ENCODE measurements around the gene CNOT4. TPM values are rescaled to one million over a fixed set of nuclear protein-coding genes. Genes with fewer than 3 reads are reported as not detected.

The CNOT4 gene
- total and polyA plus RNA-seq, 2 of the 8 experiments (the other 6 are each of a cell fraction or from before 2014, with no cell fraction given): 10.9 to 25.8 TPM

DNA sequence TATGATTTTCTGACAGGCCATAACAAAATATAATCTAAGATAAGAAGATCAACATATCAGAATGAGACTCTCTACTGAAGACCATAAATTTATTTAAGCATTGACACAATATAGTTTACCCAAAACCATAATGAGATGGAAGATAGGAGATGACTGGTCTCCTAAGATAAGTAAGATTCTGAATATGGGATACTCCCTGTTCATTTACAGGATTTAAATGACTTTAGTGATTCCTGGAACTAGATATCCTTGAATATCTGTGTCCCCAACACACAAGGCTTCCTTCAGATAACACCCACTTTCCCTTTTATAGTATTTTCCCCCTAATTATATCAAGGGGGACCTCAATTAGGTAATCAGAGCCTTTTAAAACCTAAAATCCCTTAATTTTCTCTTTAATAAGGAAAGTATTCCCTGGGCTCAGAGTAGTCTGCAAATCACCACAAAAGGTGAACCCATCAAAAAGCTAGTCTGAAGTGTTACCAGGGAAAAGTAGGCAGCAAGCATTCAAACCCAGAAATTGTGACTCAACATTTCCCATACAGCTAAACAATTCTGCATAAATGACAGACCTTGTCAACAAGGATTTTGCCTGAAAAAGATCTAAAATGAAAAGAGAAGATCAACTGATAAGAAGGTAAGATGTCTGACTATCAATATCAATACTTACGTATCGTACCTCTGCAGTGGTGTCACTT, 99.9 kb downstream of the CNOT4 start:
- H3K9ac ChIP-seq (replicated peaks in 1 of 4; ENCODE audit: extremely low read depth in 1 of 4, low read depth in 3 of 4, low read length in 3 of 4): no peak overlapping the region
- no peak overlapping the region for H2AK5ac ChIP-seq (ENCODE audit: low read depth, low read length)
- H2BK12ac ChIP-seq (ENCODE audit: low read depth, low read length): no peak overlapping the region
- no peak overlapping the region for H2BK120ac ChIP-seq (replicated peaks; ENCODE audit: low read depth, low read length)
- no peaks in the 10 kb centered on the region for H3K23me2 ChIP-seq (ENCODE audit: low read depth, low read length)
- no peak overlapping the region for H3K23ac ChIP-seq (ENCODE audit: insufficient read length)
- H3K4me1 ChIP-seq (replicated peaks in 1 of 4; ENCODE audit: control insufficient read depth in 3 of 4, insufficient read depth in 4 of 4, low read length in 3 of 4): no peaks in the 10 kb centered on the region
- no peak overlapping the region for H2BK15ac ChIP-seq (ENCODE audit: low read length)
- H3K56ac ChIP-seq (replicated peaks; ENCODE audit: insufficient read length, low read depth, low read length): no peak overlapping the region
- no peak overlapping the region for H4K5ac ChIP-seq (ENCODE audit: insufficient read length, low read depth, low read length)
- no peaks in the 10 kb centered on the region for H3K79me2 ChIP-seq (ENCODE audit: control insufficient read depth in 1 of 2, insufficient read depth in 2 of 2, low read length in 2 of 2)
- no peak overlapping the region for H2BK5ac ChIP-seq (ENCODE audit: low read depth, low read length)
- H3K4ac ChIP-seq (replicated peaks; ENCODE audit: insufficient read length, low read depth, low read length): no peak overlapping the region
- H2BK20ac ChIP-seq (ENCODE audit: low read length): no peak overlapping the region
- no peak overlapping the region for H3K4me3 ChIP-seq (ENCODE audit: extremely low read depth in 1 of 4, insufficient read depth in 2 of 4, low read depth in 3 of 4, low read length in 4 of 4)
- ChIA-PET POLR2A (ENCODE audit: partially characterized antibody) (no interaction called here), CTCF (ENCODE audit: partially characterized antibody) (interaction anchor here (1.1 to 1.2 kb wide), 2 partner anchors 84 to 235 kb away, joined by 3 to 4 read pairs; no protein-coding TSS in a partner anchor)
- no peaks in the 10 kb centered on the region for H3K27me3 ChIP-seq (replicated peaks in 1 of 4; ENCODE audit: control insufficient read depth in 3 of 4, extremely low read depth in 1 of 4, insufficient read depth in 3 of 4, low read length in 3 of 4)
- H4K8ac ChIP-seq (ENCODE audit: extremely low read depth, insufficient read depth, low read length): no peak overlapping the region
- no peaks in the 10 kb centered on the region for H4K20me1 ChIP-seq (replicated peaks in 1 of 2; ENCODE audit: control insufficient read depth in 1 of 2, insufficient read depth in 2 of 2, low read length in 2 of 2)
- no peak overlapping the region for H3K14ac ChIP-seq (ENCODE audit: insufficient read length)
- no peaks in the 10 kb centered on the region; a peak in 1 of 8 replicates for H3K36me3 ChIP-seq (ENCODE audit: control insufficient read depth in 2 of 4, insufficient read depth in 4 of 4, low read length in 3 of 4)
- TF ChIP-seq POU5F1 (IDR thresholded peaks at IDR 0.05; ENCODE audit: low read depth, low read length): no peak
- TF ChIP-seq SUZ12 (IDR thresholded peaks at IDR 0.05; ENCODE audit: low read length): no peak
- TF ChIP-seq ASH2L (IDR thresholded peaks at IDR 0.05; ENCODE audit: low read length): no peak
- TF ChIP-seq TAF1 (IDR thresholded peaks at IDR 0.05; ENCODE audit: low read depth, low read length): no peak
- TF ChIP-seq EZH2 (IDR thresholded peaks at IDR 0.05; ENCODE audit: low read depth, low read length, severe bottlenecking): no peak
- no peak overlapping the region for H4K91ac ChIP-seq (replicated peaks; ENCODE audit: insufficient read length, low read length)
- no peak overlapping the region for H3K27ac ChIP-seq (ENCODE audit: low read depth, low read length)
- WGBS, 2 experiments (ENCODE audit: extremely low coverage in 1 of 2, insufficient coverage in 1 of 2, insufficient read length in 1 of 2, insufficient replicate concordance in 2 of 2, low coverage in 1 of 2, low lambda C conversion rate in 2 of 2, missing lambda C conversion rate in 1 of 2): 90% methylated on average over 2 of the region's 2 CpGs; no CpG with 5 or more reads in 1 of the 2 experiments
- no peak overlapping the region for H3K4me2 ChIP-seq (ENCODE audit: insufficient read depth in 1 of 2, low read depth in 2 of 2, low read length in 2 of 2)
- DNase-seq (ENCODE audit: low read depth in 1 of 2, low spot score in 2 of 2) (no peak), FAIRE-seq (no peak)
- no peak overlapping the region for H3K18ac ChIP-seq (ENCODE audit: extremely low read depth, low read length)
- H3K9me3 ChIP-seq (ENCODE audit: insufficient read depth in 2 of 2, low read depth in 1 of 2, low read length in 1 of 2): no peaks in the 10 kb centered on the region
- H2AFZ ChIP-seq (ENCODE audit: low read length): no peak overlapping the region
- no peaks in the 10 kb centered on the region for H3K79me1 ChIP-seq (ENCODE audit: low read depth, low read length)
